Epithelial cell of esophagus (primary cell): ENCODE measurements around the gene CBLN3.
"Not testable (repeated sequence)": the region's sequence is repeated elsewhere in the genome, so short reads cannot be mapped to it uniquely, and the experiment has no call there.

Source experiments
- DNase-seq: peaks from one replicate; pipeline ENCODE4 v3.0.0; 2010; ENCODE audit warnings: low read depth
- H3K4me3 ChIP-seq: 2 replicates; pipeline ENCODE4 v1.5.1; 2011; ENCODE audit warnings: mild to moderate bottlenecking, low read length, control low read depth
- CTCF ChIP-seq: IDR thresholded peaks from 2 replicates; pipeline ENCODE4 v1.5.1; 2011; ENCODE audit warnings: low read depth, mild to moderate bottlenecking, low read length, control low read depth, inconsistent platforms; ENCODE audit not compliant: insufficient read depth; ENCODE audit errors: missing control alignments

Gene CBLN3

GRCh38 chr14:24429395-24430142, at the start of gene CBLN3, which contains the start of gene KHNYN:
Gene CBLN3, minus strand, starts transcription at chr14:24429668. Its CDS starts 614 bp downstream, at chr14:24429054.
Gene KHNYN, plus strand, starts transcription at chr14:24429954. Its CDS starts 777 bp downstream, at chr14:24430731.
- no peak for TF ChIP-seq CTCF
- DNase-seq = peak; percentile 89
- peak within 1 kb of the TSS; percentile 76 for H3K4me3 ChIP-seq

- H3K4me3 ChIP-seq = no peak overlapping the region
- no peak for TF ChIP-seq CTCF
- no peak for DNase-seq
Measured at GRCh38 chr14:24475261-24475660, 45.8 kb upstream of the CBLN3 start.

GRCh38 chr14:24473211-24473610, 43.7 kb upstream of the CBLN3 start:
- TF ChIP-seq CTCF = no peak
- DNase-seq = no peak
- no peak overlapping the region for H3K4me3 ChIP-seq

- not testable (repeated sequence) for DNase-seq, H3K4me3 ChIP-seq
Measured at GRCh38 chr14:24470450-24470849, 41.0 kb upstream of the CBLN3 start.

GRCh38 chr14:24465805-24466204, 36.3 kb upstream of the CBLN3 start:
- no peak overlapping the region for H3K4me3 ChIP-seq
- no peak for DNase-seq
- no peak for TF ChIP-seq CTCF

- DNase-seq = no peak
- no peak overlapping the region for H3K4me3 ChIP-seq
- no peak for TF ChIP-seq CTCF
Measured at GRCh38 chr14:24465368-24465767, 35.9 kb upstream of the CBLN3 start.

GRCh38 chr14:24463884-24464785, 34.7 kb upstream of the CBLN3 start:
- no peak overlapping the region for H3K4me3 ChIP-seq
- DNase-seq = no peak
- TF ChIP-seq CTCF = no peak
